K562 (cell line): ENCODE measurements around the gene NR2F1. TPM values are rescaled to one million over a fixed set of nuclear protein-coding genes. Genes with fewer than 3 reads are reported as not detected.

ENCODE experiments used
- ATAC-seq: fragments of 200-7000 bp; cut with Tn5 transposase; 3 replicates; pipeline ENCODE4 v1.9.1; 2020; ENCODE audit warnings: moderate library complexity
- BruUV-seq: library from RNA; stranded (reverse); fragments of 400-500 nt; replicated peaks from 2 replicates; lab custom pipeline; 2021; lab: Mats Ljungman, UMichigan
- CTCF ChIA-PET: fragments of 300-600 bp; formaldehyde crosslinking; extraction: SDS; loops from one replicate; lab custom pipeline; 2021; ENCODE audit warnings: low intra/inter-chr PET ratio; lab: Yijun Ruan, JAX
- POLR2A ChIA-PET: fragments of 300-600, 350-650 bp; sonication (Branson Sonifier 250); formaldehyde crosslinking; extraction: SDS; loops from one replicate; lab custom pipeline; 2021; ENCODE audit warnings: antibody characterized with exemption, inconsistent platforms; lab: Yijun Ruan, JAX
- DNase-seq, 4 experiments: peaks; one replicate each; pipeline versions ENCODE4 v3.0.0 to v3.0.0-alpha.2; 2011 to 2018; ENCODE audit warnings: low spot score in 3 of 4, mixed read lengths in 3 of 4; ENCODE audit errors: extremely low read depth in 1 of 4
- FAIRE-seq: peaks from 2 replicates; lab custom pipeline; 2011; peaks lifted over from hg19 to GRCh38; lab: Jason Lieb, UNC
- H2AFZ ChIP-seq: 2 replicates; pipeline ENCODE4 v1.6.0; 2011; ENCODE audit warnings: low read depth, low read length, control low read depth, inconsistent platforms
- H3K27ac ChIP-seq: fragments of 200-600 bp; 3 replicates; pipeline ENCODE4 v1.8.0; 2011; ENCODE audit warnings: low read depth, mild to moderate bottlenecking, control low read depth, inconsistent platforms, low read length, moderate library complexity, mixed read lengths; ENCODE audit errors: extremely low read depth
- H3K27me3 ChIP-seq, 2 experiments: fragments of 300-600 bp in 1 of 2; 2 replicates in 1 of 2; 3 replicates in 1 of 2; pipeline versions ENCODE4 v1.6.0 to v1.8.0; 2011; ENCODE audit warnings: inconsistent platforms in 2 of 2, low read length in 2 of 2, mild to moderate bottlenecking in 1 of 2, mixed read lengths in 1 of 2, moderate library complexity in 1 of 2; ENCODE audit not compliant: control insufficient read depth in 2 of 2, insufficient read depth in 2 of 2
- H3K36me3 ChIP-seq: fragments of 300-600 bp; 3 replicates; pipeline ENCODE4 v1.8.0; 2011; ENCODE audit warnings: mild to moderate bottlenecking, low read length, inconsistent platforms; ENCODE audit not compliant: control insufficient read depth, insufficient read depth
- H3K4me1 ChIP-seq, 2 experiments: fragments of 200-600 bp in 1 of 2; replicated peaks in 1 of 2; 2 replicates in 1 of 2; 3 replicates in 1 of 2; pipeline versions ENCODE4 v1.5.1 to v1.8.0; 2011; ENCODE audit warnings: inconsistent platforms in 2 of 2, low read length in 2 of 2, mild to moderate bottlenecking in 1 of 2, mixed read lengths in 1 of 2, moderate library complexity in 1 of 2; ENCODE audit not compliant: control insufficient read depth in 2 of 2, insufficient read depth in 2 of 2
- H3K4me2 ChIP-seq: 2 replicates; pipeline ENCODE4 v1.6.1; 2011; ENCODE audit warnings: low read length, control low read depth, inconsistent platforms, mixed read lengths; ENCODE audit not compliant: insufficient read depth
- H3K4me3 ChIP-seq: fragments of 200-600 bp; sonication (generic), shearing (Covaris generic); 2 replicates; pipeline ENCODE4 v1.5.1; 2016; ENCODE audit warnings: control low read depth, inconsistent platforms
- H3K79me2 ChIP-seq: fragments of 200-600 bp; 3 replicates; pipeline ENCODE4 v1.8.0; 2011; ENCODE audit warnings: low read length, inconsistent platforms; ENCODE audit not compliant: control insufficient read depth, insufficient read depth
- H3K9ac ChIP-seq, 2 experiments: 2 replicates each; pipeline versions ENCODE4 v1.6.0 to v1.6.1; 2011; ENCODE audit warnings: low read depth in 2 of 2, low read length in 2 of 2, control low read depth in 1 of 2, inconsistent platforms in 1 of 2, mild to moderate bottlenecking in 1 of 2, mixed read lengths in 1 of 2; ENCODE audit not compliant: insufficient read depth in 1 of 2
- H3K9me1 ChIP-seq: one replicate; pipeline ENCODE4 v1.6.0; 2011; ENCODE audit warnings: inconsistent platforms, mild to moderate bottlenecking, low read length, moderate library complexity; ENCODE audit not compliant: control insufficient read depth, insufficient read depth
- H3K9me3 ChIP-seq: replicated peaks from 2 replicates; pipeline ENCODE4 v1.5.1; 2011; ENCODE audit warnings: low read depth, low read length, inconsistent platforms; ENCODE audit not compliant: control insufficient read depth, insufficient read depth
- H4K20me1 ChIP-seq: replicated peaks from 2 replicates; pipeline ENCODE4 v1.6.1; 2011; ENCODE audit warnings: low read length, inconsistent platforms, mixed read lengths; ENCODE audit not compliant: control insufficient read depth, insufficient read depth
- CHD7 ChIP-seq: fragments of 200-600 bp; sonication (generic); IDR thresholded peaks from one replicate; pipeline ENCODE4 v1.6.1; 2012; ENCODE audit warnings: mild to moderate bottlenecking, low read depth, low read length, inconsistent platforms
- NR1H2 ChIP-seq: sonication (generic); formaldehyde crosslinking; IDR thresholded peaks from 2 replicates; pipeline ENCODE4 v1.4.0; 2020; ENCODE audit warnings: mild to moderate bottlenecking, missing genetic modification reagents
- TSHZ1 ChIP-seq: fragments of 250-450 bp; sonication (Bioruptor Pico); IDR thresholded peaks from 2 replicates; pipeline ENCODE4 v1.4.0; 2020; ENCODE audit warnings: mild to moderate bottlenecking, moderate library complexity
- WGBS: fragments of 100-300 bp; shearing (Covaris generic); methylation state at CpG from one replicate; pipeline ENCODE4 v1.1.6; 2016; ENCODE audit warnings: low coverage, mixed read lengths; ENCODE audit not compliant: insufficient coverage; ENCODE audit errors: missing lambda C conversion rate; 5-methylcytosine and 5-hydroxymethylcytosine counted together
- in situ Hi-C: fragments of 300-500 bp; cut with MboI; formaldehyde crosslinking; loops from 4 replicates; pipeline ENCODE4 v1.15.0; 2018; ENCODE audit warnings: inconsistent platforms, mixed read lengths
- intact Hi-C: fragments of 100-400 bp; cut with micrococcal nuclease; formaldehyde crosslinking; loops from 2 replicates; pipeline ENCODE4 v1.14.2; 2022
- polyA plus RNA-seq, 8 experiments: library from polyadenylated mRNA; depleted of rRNA in 4 of 8; stranded (reverse) in 5 of 8; unstranded in 3 of 8; fragments of >200 nt; fragmentation: Nextera tagmentation in 2 of 8; fragmentation: Illumina TruSeq in 1 of 8; extraction: Ambion mirVana in 2 of 8; extraction: Trizol in 1 of 8; gene quantifications; 2 replicates each; pipeline versions ENCODE4 v1.2.1 to v1.2.3, GENCODE V29; 2011 to 2014; ENCODE audit warnings: inconsistent platforms in 1 of 8, missing spikeins in 1 of 8
- total RNA-seq, 7 experiments: library from RNA; depleted of rRNA in 6 of 7; stranded (reverse); fragments of >200 nt in 6 of 7; fragmentation: Illumina TruSeq in 2 of 7; extraction: Trizol in 2 of 7; gene quantifications; 2 replicates each; pipeline versions ENCODE4 v1.2.1 to v1.2.3, GENCODE V29; 2011 to 2021; ENCODE audit warnings: low replicate concordance in 1 of 7

NR2F1 gene
- total and polyA plus RNA-seq, 9 of the 15 experiments (the other 6 are each of a cell fraction or from before 2014, with no cell fraction given) = 0.18 TPM; not detected in 8

GRCh38 chr5:93587597-93588351 lies 4.8 kb downstream of the NR2F1 start:
- intact Hi-C loops = no loop called here
- peaks cover 0 to 6% of the 10 kb centered on the region in 2 experiments; a peak in 3 of 5 replicates for H3K27me3 ChIP-seq
- POLR2A ChIA-PET = interaction anchor here (0.5 kb wide), 1 partner anchor 256 kb away, joined by 3 read pairs; no protein-coding TSS in a partner anchor
- no peak overlapping the region for H3K9ac ChIP-seq
- in situ Hi-C loops = loop anchor here (25.0 kb wide), 1 partner anchor 1150 kb away; no protein-coding TSS in a partner anchor
- no peak overlapping the region for H3K27ac ChIP-seq
- H3K36me3 ChIP-seq = no peaks in the 10 kb centered on the region
- no peak for ATAC-seq
- H2AFZ ChIP-seq = no peak overlapping the region
- WGBS = 43% methylated on average over 43 of the region's 59 CpGs
- peaks cover 0 to 8% of the 10 kb centered on the region in 2 experiments; a peak in 2 of 5 replicates for H3K4me1 ChIP-seq
- CTCF ChIA-PET = no interaction called here
- no peaks in the 10 kb centered on the region for H3K79me2 ChIP-seq
- no peak overlapping the region for H3K4me3 ChIP-seq
- no TSS peak for BruUV-seq
- FAIRE-seq = no peak
- H4K20me1 ChIP-seq = no peaks in the 10 kb centered on the region
- H3K9me3 ChIP-seq = no peaks in the 10 kb centered on the region
- DNase-seq = no peak
- no peaks in the 10 kb centered on the region for H3K9me1 ChIP-seq
- H3K4me2 ChIP-seq = no peak overlapping the region
- TF ChIP-seq NR1H2 (no peak), TSHZ1 (no peak), CHD7 (no peak)
